Neural cell (in vitro differentiated cells): ENCODE measurements around the gene TEX14.

ENCODE experiments used
- EZH2 ChIP-seq: fragments of 200-600, 300-800 bp; shearing (Covaris generic), sonication (generic); IDR thresholded peaks from 2 replicates; pipeline ENCODE4 v1.6.1; 2014; ENCODE audit warnings: antibody characterized with exemption, low read length, borderline replicate concordance, mild to moderate bottlenecking; ENCODE audit not compliant: insufficient read depth, poor library complexity, severe bottlenecking
- POLR2AphosphoS5 ChIP-seq: IDR thresholded peaks from 2 replicates; pipeline ENCODE4 v1.6.1; 2012
- RAD21 ChIP-seq: fragments of 450-650 bp; conservative IDR thresholded peaks from 2 replicates; pipeline ENCODE4 v1.6.1; 2014; ENCODE audit warnings: antibody characterized with exemption, mild to moderate bottlenecking, moderate library complexity
- TF ChIP-seq, protein P1 (sequence below): fragments of 450-650 bp; IDR thresholded peaks from 2 replicates; pipeline ENCODE4 v1.5.1; 2014; ENCODE audit warnings: antibody characterized with exemption, mild to moderate bottlenecking, moderate library complexity; ENCODE audit not compliant: poor library complexity, severe bottlenecking
- TF ChIP-seq, protein P2 (sequence below): IDR thresholded peaks from 2 replicates; pipeline ENCODE4 v1.6.1; 2012; ENCODE audit warnings: borderline replicate concordance

DNA sequence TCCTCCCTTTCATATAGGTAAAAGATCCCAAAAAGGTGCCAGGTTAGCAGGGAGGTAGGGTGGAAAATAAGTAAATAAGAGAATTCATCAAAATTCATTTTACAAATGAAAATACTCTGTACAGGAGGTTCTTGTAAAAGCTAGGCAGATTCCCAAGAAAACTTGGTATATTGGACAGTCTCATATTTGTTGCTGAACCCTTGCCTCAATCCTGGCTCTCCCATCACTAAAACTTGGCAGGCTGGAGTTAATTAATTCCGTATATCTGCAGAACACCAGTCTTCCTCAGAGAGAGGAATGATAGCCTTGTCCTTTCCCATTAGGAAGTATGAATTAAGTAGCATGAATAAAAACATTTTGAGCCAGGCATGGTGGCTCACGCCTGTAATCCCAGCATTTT lies 111.2 kb downstream of the TEX14 start:
- TF ChIP-seq POLR2AphosphoS5 (no peak), EZH2 (no peak), RAD21 (no peak)
- TF ChIP-seq, protein P1, sequence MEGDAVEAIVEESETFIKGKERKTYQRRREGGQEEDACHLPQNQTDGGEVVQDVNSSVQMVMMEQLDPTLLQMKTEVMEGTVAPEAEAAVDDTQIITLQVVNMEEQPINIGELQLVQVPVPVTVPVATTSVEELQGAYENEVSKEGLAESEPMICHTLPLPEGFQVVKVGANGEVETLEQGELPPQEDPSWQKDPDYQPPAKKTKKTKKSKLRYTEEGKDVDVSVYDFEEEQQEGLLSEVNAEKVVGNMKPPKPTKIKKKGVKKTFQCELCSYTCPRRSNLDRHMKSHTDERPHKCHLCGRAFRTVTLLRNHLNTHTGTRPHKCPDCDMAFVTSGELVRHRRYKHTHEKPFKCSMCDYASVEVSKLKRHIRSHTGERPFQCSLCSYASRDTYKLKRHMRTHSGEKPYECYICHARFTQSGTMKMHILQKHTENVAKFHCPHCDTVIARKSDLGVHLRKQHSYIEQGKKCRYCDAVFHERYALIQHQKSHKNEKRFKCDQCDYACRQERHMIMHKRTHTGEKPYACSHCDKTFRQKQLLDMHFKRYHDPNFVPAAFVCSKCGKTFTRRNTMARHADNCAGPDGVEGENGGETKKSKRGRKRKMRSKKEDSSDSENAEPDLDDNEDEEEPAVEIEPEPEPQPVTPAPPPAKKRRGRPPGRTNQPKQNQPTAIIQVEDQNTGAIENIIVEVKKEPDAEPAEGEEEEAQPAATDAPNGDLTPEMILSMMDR: no peak
- TF ChIP-seq, protein P2, sequence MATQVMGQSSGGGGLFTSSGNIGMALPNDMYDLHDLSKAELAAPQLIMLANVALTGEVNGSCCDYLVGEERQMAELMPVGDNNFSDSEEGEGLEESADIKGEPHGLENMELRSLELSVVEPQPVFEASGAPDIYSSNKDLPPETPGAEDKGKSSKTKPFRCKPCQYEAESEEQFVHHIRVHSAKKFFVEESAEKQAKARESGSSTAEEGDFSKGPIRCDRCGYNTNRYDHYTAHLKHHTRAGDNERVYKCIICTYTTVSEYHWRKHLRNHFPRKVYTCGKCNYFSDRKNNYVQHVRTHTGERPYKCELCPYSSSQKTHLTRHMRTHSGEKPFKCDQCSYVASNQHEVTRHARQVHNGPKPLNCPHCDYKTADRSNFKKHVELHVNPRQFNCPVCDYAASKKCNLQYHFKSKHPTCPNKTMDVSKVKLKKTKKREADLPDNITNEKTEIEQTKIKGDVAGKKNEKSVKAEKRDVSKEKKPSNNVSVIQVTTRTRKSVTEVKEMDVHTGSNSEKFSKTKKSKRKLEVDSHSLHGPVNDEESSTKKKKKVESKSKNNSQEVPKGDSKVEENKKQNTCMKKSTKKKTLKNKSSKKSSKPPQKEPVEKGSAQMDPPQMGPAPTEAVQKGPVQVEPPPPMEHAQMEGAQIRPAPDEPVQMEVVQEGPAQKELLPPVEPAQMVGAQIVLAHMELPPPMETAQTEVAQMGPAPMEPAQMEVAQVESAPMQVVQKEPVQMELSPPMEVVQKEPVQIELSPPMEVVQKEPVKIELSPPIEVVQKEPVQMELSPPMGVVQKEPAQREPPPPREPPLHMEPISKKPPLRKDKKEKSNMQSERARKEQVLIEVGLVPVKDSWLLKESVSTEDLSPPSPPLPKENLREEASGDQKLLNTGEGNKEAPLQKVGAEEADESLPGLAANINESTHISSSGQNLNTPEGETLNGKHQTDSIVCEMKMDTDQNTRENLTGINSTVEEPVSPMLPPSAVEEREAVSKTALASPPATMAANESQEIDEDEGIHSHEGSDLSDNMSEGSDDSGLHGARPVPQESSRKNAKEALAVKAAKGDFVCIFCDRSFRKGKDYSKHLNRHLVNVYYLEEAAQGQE: no peak
